ENCODE results near the gene DHRS4. TPM values are rescaled to one million over a fixed set of nuclear protein-coding genes. Genes with fewer than 3 reads are reported as not detected.
"Not testable (repeated sequence)": the region's sequence is repeated elsewhere in the genome, so short reads cannot be mapped to it uniquely, and the experiment has no call there.

The DHRS4 gene
- total RNA-seq, 2 experiments from 2014 or later, result 18.0 to 21.4 TPM

DNA sequence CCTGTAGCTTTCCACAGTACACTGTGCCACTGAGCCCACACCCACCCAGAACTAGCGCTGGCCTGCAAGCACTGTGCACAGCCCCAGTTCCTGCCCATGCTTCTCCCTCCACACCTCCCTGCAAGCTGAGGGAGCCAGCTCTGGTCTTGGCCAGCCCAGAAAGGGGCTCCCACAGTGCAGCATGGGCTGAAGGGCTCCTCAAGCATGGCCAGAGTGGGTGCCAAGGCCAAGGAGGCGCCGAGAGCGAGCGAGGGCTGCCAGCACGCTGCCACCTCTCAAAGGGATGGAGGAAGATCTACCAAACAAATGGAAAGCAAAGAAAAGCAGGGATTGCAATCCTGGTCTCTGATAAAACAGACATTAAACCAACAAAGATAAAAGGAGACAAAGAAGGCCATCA is 62.2 kb downstream of the DHRS4 start:
- not testable (repeated sequence) for H3K27ac Mint-ChIP-seq, H3K9me3 Mint-ChIP-seq, H3K4me3 Mint-ChIP-seq, DNase-seq, H3K36me3 Mint-ChIP-seq, H3K4me1 Mint-ChIP-seq, H3K27me3 Mint-ChIP-seq

Other genes starting within 250 kb of the DHRS4 start
- 10 to 100 TPM; 18.1 to 20.8 TPM for gene DHRS4L2, start 35.2 kb downstream of the DHRS4 start, total RNA-seq
- gene CARMIL3, start 98.2 kb downstream of the DHRS4 start, total RNA-seq, result under 1 TPM; 0.43 to 0.56 TPM
- gene CPNE6, start 117.8 kb downstream of the DHRS4 start, total RNA-seq, result not detected
- gene PCK2, start 140.5 kb downstream of the DHRS4 start, total RNA-seq, result 100 to 1,000 TPM; 110 TPM
- gene DCAF11, start 161.0 kb downstream of the DHRS4 start, total RNA-seq, result 10 to 100 TPM; 56.0 to 56.7 TPM
- 1 to 10 TPM; 1.8 to 2.6 TPM for gene NRL, start 161.2 kb downstream of the DHRS4 start, total RNA-seq
- gene FITM1, start 176.9 kb downstream of the DHRS4 start, total RNA-seq, result under 1 TPM in 1 of 2 experiments, not detected in 1; 0.29 TPM
- gene PSME1, start 182.4 kb downstream of the DHRS4 start, total RNA-seq, result 100 to 1,000 TPM; 476 to 479 TPM
- gene EMC9, start 187.8 kb downstream of the DHRS4 start, total RNA-seq, result 10 to 100 TPM; 39.1 to 40.1 TPM
- 100 to 1,000 TPM; 541 to 558 TPM for gene PSME2, start 192.8 kb downstream of the DHRS4 start, total RNA-seq
- 10 to 100 TPM; 82.2 to 86.5 TPM for gene RNF31, start 193.7 kb downstream of the DHRS4 start, total RNA-seq
- 100 to 1,000 TPM; 133 to 136 TPM for gene IRF9, start 207.5 kb downstream of the DHRS4 start, total RNA-seq
- 10 to 100 TPM; 28.9 to 29.2 TPM for gene REC8, start 218.3 kb downstream of the DHRS4 start, total RNA-seq
- 100 to 1,000 TPM; 152 to 161 TPM for gene IPO4, start 235.0 kb downstream of the DHRS4 start, total RNA-seq
- 10 to 100 TPM; 20.7 to 22.5 TPM for gene TM9SF1, start 241.7 kb downstream of the DHRS4 start, total RNA-seq